ENCODE measurements around the gene APOD. TPM values are rescaled to one million over a fixed set of nuclear protein-coding genes. Genes with fewer than 3 reads are reported as not detected.

APOD gene
- total RNA-seq, 3 donors from 2014 or later (not counting 1 experiment from before 2014, with no cell fraction given), result not detected

- intact Hi-C loops (cut with micrococcal nuclease), result no loop called here
- H3K9me3 Mint-ChIP-seq, result no peaks in the 10 kb centered on the region
- H3K27me3 Mint-ChIP-seq (ENCODE audit: low read depth in 2 of 2), result peaks cover 5 to 7% of the 10 kb centered on the region in 2 donors
- DNase-seq (no peak), ATAC-seq (no peak)
- peaks cover 0 to 9% of the 10 kb centered on the region in 2 donors for H3K4me1 Mint-ChIP-seq
- 92% methylated on average over 9 of the region's 9 CpGs for WGBS (ENCODE audit: insufficient coverage)
- Histone ChIP-seq H3K36me3 (ENCODE audit: control insufficient read depth, insufficient read depth, low read length) (no peaks in the 10 kb centered on the region), H3K27ac (ENCODE audit: low read length) (no peak overlapping the region), H3K4me3 (ENCODE audit: low read length) (no peak overlapping the region), H3K27me3 (ENCODE audit: control insufficient read depth, insufficient read depth, low read length) (no peaks in the 10 kb centered on the region), H3K4me1 (ENCODE audit: control insufficient read depth, insufficient read depth, low read length) (no peaks in the 10 kb centered on the region), H3K9me3 (ENCODE audit: control insufficient read depth, insufficient read depth, low read length) (no peaks in the 10 kb centered on the region)
- H3K4me3 Mint-ChIP-seq, result no peak overlapping the region
- no peak overlapping the region for H3K27ac Mint-ChIP-seq
- no peak for TF ChIP-seq CTCF (IDR thresholded peaks at IDR 0.05)
- H3K36me3 Mint-ChIP-seq, result no peaks in the 10 kb centered on the region
These were observed 12.8 kb downstream of the APOD start for GRCh38 chr3:195570912-195571311.

DNA sequence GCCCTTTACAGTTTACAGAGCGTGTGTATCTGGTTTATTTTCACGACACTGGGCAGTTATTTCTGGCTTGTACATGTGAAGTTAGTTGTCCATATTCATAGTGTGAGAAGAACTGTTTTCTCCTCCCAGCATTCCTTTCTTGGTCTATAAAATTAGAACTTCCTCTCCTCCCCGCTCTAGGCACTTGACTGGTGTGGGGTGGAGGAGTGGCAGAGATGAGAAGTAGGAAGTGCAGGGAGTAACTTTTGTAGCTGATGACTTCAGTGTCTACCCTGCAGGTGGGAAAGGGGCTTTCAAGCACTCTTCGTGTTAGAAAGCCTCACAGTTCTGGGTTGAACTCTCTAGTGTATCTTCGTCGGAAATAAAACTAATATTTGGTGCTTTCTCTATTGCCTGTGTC is 13.4 kb downstream of the APOD start:
- Mint-ChIP-seq H3K4me3 (no peak overlapping the region), H3K4me1 (peaks cover 0 to 9% of the 10 kb centered on the region in 2 donors), H3K27ac (no peak overlapping the region), H3K36me3 (no peaks in the 10 kb centered on the region), H3K27me3 (ENCODE audit: low read depth in 2 of 2) (peaks cover 5 to 7% of the 10 kb centered on the region in 2 donors), H3K9me3 (no peaks in the 10 kb centered on the region)
- H3K4me1 ChIP-seq (ENCODE audit: control insufficient read depth, insufficient read depth, low read length), result no peaks in the 10 kb centered on the region
- no peak overlapping the region for H3K4me3 ChIP-seq (ENCODE audit: low read length)
- intact Hi-C loops (cut with micrococcal nuclease), result no loop called here
- no peaks in the 10 kb centered on the region for H3K9me3 ChIP-seq (ENCODE audit: control insufficient read depth, insufficient read depth, low read length)
- no peak for ATAC-seq
- no peak overlapping the region for H3K27ac ChIP-seq (ENCODE audit: low read length)
- 78% methylated on average over 3 of the region's 6 CpGs for WGBS (ENCODE audit: insufficient coverage)
- no peaks in the 10 kb centered on the region for H3K27me3 ChIP-seq (ENCODE audit: control insufficient read depth, insufficient read depth, low read length)
- DNase-seq, result no peak
- no peaks in the 10 kb centered on the region for H3K36me3 ChIP-seq (ENCODE audit: control insufficient read depth, insufficient read depth, low read length)
- TF ChIP-seq CTCF (IDR thresholded peaks at IDR 0.05), result no peak

- no peak overlapping the region for H3K4me3 ChIP-seq (ENCODE audit: low read length)
- Mint-ChIP-seq H3K9me3 (no peaks in the 10 kb centered on the region), H3K36me3 (no peaks in the 10 kb centered on the region), H3K4me1 (peaks cover 0 to 9% of the 10 kb centered on the region in 2 donors), H3K4me3 (no peak overlapping the region), H3K27ac (no peak overlapping the region), H3K27me3 (ENCODE audit: low read depth in 2 of 2) (peaks cover 5 to 7% of the 10 kb centered on the region in 2 donors)
- WGBS (ENCODE audit: insufficient coverage), result 68% methylated on average over 5 of the region's 5 CpGs
- no peaks in the 10 kb centered on the region for H3K9me3 ChIP-seq (ENCODE audit: control insufficient read depth, insufficient read depth, low read length)
- no peak for TF ChIP-seq CTCF (IDR thresholded peaks at IDR 0.05)
- H3K27me3 ChIP-seq (ENCODE audit: control insufficient read depth, insufficient read depth, low read length), result no peaks in the 10 kb centered on the region
- no peak overlapping the region for H3K27ac ChIP-seq (ENCODE audit: low read length)
- ATAC-seq, result no peak
- intact Hi-C loops (cut with micrococcal nuclease), result no loop called here
- H3K36me3 ChIP-seq (ENCODE audit: control insufficient read depth, insufficient read depth, low read length), result no peaks in the 10 kb centered on the region
- no peaks in the 10 kb centered on the region for H3K4me1 ChIP-seq (ENCODE audit: control insufficient read depth, insufficient read depth, low read length)
- DNase-seq, result no peak
These were observed 15.1 kb downstream of the APOD start for GRCh38 chr3:195568630-195569029.

DNA sequence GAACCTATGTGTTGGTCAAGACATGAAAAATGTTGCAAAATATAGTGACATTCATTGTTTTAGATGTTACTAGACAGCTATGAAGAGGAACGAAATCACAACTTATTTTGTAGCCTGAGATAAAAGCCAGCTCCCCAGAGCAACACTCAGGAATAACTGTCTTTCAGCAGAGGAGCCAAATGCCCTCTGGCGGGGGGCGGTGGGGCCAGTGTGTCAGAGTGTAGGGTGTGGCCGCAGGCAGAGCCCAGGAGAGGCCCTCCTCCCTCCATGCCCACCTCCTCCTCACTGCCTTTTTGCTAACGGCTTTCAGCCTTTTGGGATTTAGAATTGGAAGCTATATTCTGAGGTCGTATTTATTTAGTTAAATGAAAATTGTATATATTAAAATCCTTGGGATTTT is 16.9 kb downstream of the APOD start:
- H3K27ac Mint-ChIP-seq, result no peak overlapping the region
- Histone ChIP-seq H3K9me3 (ENCODE audit: control insufficient read depth, insufficient read depth, low read length) (no peaks in the 10 kb centered on the region), H3K27me3 (ENCODE audit: control insufficient read depth, insufficient read depth, low read length) (no peaks in the 10 kb centered on the region), H3K4me3 (ENCODE audit: low read length) (no peak overlapping the region), H3K27ac (ENCODE audit: low read length) (no peak overlapping the region), H3K4me1 (ENCODE audit: control insufficient read depth, insufficient read depth, low read length) (no peaks in the 10 kb centered on the region), H3K36me3 (ENCODE audit: control insufficient read depth, insufficient read depth, low read length) (no peaks in the 10 kb centered on the region)
- DNase-seq (no peak), ATAC-seq (no peak)
- peaks cover 5 to 7% of the 10 kb centered on the region in 2 donors for H3K27me3 Mint-ChIP-seq (ENCODE audit: low read depth in 2 of 2)
- intact Hi-C loops (cut with micrococcal nuclease), result no loop called here
- H3K4me3 Mint-ChIP-seq, result no peak overlapping the region
- TF ChIP-seq CTCF (IDR thresholded peaks at IDR 0.05), result no peak
- peaks cover 0 to 9% of the 10 kb centered on the region in 2 donors for H3K4me1 Mint-ChIP-seq
- 83% methylated on average over 3 of the region's 6 CpGs for WGBS (ENCODE audit: insufficient coverage)
- H3K36me3 Mint-ChIP-seq, result no peaks in the 10 kb centered on the region
- no peaks in the 10 kb centered on the region for H3K9me3 Mint-ChIP-seq

All from natural killer cell (primary cell).